NCI-H2196 (cell line): Measurements from ENCODE around the gene TSTD2.
"Not testable (repeated sequence)": the region's sequence is repeated elsewhere in the genome, so short reads cannot be mapped to it uniquely, and the experiment has no call there.

Experiments used
- DNase-seq: peaks from one replicate; lab custom pipeline; 2025; ENCODE audit not compliant: unreplicated experiment; lab: John Stamatoyannopoulos, UW

TSTD2 gene

DNA sequence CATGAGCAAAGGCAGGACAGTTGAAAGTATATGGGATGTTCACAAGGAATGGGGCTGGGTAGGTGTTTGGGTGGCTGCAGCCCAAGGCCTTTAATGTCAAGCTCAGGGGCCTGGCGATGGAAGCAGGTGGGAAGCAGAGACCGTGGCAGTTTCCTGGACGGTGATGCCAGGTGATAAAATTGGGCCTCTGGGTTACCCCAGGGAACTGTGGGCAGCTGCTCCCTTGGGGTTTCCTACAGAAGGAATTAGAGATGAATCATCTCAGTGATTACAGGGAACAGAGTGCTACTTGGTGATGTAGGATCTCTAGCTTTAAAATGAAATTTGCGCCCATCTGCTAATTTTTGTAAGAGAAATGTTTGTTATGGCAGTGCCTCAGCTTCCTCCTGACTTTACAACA is 39.2 kb downstream of the TSTD2 start:
- no peak for DNase-seq

DNA sequence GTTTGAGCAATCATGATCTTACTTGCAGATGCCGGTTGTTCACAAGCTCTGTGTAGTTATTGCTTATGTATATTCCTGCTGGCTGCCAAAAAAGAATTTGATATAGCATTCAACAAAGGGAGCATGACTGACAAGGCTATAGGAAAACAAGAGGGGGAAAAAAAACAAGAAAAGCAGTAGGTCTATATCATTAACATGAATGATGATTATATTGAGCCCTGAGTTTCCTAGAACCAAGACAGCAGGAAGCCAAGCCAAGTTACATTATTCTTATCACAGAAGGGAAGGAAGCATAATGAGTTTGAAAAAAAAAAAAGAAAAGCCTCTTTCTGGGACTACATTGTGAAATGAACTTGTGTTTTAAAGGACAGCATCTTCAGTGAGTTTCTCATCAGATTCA is 41.0 kb downstream of the TSTD2 start:
- DNase-seq, result no peak

DNA sequence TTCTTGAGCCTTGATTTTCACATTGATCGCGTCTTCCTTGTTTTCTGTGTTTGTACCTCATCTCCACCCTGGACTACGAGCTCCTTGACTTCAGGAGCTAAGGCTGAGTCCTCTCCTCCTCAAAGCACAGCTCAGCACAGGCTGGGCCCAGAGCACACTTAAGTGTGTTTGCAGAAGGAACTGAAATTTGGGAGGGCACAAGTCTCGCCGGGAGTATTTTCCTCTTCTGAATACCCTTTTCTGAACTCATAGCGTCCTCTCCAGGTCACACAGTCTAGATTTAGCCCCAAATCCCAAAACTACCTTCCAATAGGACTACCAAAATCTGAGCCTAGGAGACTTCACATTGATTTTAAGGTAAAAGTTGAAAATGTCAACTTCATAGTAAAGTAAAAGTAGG is 41.6 kb downstream of the TSTD2 start:
- DNase-seq, result no peak

DNA sequence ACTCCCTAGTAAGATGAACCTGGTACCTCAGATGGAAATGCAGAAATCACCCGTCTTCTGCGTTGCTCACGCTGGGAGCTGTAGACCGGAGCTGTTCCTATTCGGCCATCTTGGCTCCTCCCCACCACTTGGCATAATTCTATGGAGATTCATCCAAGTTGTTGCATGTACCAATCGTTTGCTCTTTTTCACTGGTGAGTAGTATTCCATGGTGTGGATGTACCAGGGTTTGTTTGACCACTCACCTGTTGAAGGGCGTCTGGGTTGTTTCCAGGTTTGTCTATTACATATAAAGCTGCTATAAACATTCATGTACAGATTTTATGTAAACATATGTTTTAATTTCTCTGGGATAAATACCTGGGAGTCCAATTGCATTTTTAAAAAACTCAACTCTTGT is 46.3 kb downstream of the TSTD2 start:
- DNase-seq, result not testable (repeated sequence)

DNA sequence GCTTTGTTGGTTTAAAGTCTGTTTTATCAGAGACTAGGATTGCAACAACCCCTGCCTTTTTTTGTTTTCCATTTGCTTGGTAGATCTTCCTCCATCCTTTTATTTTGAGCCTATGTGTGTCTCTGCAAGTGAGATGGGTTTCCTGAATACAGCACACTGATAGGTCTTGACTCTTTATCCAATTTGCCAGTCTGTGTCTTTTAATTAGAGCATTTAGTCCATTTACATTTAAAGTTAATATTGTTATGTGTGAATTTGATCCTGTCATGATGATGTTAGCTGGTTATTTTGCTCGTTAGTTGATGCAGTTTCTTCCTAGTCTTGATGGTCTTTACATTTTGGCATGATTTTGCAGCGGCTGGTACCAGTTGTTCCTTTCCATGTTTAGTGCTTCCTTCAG is 48.4 kb downstream of the TSTD2 start:
- DNase-seq, result not testable (repeated sequence)

DNA sequence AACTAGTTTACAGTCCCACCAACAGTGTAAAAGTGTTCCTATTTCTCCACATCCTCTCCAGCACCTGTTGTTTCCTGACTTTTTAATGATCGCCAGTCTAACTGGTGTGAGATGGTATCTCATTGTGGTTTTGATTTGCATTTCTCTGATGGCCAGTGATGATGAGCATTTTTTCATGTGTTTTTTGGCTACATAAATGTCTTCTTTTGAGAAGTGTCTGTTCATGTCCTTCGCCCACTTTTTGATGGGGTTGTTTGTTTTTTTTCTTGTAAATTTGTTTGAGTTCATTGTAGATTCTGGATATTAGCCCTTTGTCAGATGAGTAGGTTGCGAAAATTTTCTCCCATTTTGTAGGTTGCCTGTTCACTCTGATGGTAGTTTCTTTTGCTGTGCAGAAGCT is 51.6 kb downstream of the TSTD2 start:
- DNase-seq, result not testable (repeated sequence)

DNA sequence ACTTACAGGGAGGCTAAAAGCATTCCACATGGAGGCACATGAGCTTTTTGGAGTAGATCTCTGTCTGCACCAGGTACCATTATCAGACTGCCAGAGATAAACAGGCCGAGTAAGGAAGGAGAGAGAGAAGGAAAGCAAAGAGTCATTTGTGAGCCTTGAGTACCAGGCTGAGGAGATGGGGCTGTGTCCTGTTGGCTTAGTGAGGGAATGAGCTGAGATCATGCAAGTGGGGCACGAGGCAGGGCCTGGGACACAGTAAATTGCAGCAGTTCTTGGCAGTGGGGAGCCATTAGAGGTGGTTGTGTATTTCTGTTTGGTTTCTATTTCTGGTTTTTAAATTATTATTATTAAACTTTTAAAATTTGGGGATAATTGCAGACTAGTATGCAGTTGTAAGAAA is 53.3 kb downstream of the TSTD2 start:
- no peak for DNase-seq

DNA sequence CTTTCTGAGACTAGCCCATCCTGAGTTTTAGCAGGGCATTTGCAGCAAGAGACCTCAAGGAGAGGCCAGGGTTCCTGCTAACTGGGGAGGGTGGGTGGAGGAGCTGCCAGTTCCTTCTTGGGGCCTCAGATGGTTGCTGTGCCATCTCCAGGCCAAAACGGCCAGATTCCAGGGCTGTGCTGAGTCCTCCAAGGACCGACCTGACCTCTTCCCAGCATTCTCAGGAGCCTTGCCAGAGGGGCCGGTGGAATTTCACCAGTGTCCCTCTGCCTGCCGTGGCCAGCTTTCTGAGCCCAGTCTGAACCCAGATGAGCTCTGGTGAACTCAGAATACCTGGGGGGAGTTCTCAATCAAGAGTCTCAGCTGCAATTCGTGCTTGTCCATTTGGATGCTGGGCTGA is 54.3 kb downstream of the TSTD2 start:
- no peak for DNase-seq

DNA sequence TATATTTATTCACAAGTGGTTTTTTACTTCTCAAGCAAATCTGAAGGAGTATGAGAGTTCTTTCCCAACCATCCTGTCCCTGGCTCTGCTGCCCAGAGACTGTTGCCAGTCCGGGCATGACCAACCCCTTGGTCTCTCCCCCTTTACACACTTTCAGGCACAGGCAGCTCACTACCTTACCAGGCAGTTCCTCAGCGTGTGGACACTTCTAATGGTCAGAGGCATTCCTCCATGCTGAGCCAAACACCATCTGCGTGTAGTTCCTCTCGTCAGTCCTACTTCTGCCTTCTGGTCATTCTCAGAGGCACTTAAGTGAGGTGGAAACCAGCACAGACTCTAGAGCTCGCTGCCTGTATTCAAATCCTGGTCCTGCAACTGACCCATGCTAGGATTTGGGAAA is 56.1 kb downstream of the TSTD2 start:
- no peak for DNase-seq

DNA sequence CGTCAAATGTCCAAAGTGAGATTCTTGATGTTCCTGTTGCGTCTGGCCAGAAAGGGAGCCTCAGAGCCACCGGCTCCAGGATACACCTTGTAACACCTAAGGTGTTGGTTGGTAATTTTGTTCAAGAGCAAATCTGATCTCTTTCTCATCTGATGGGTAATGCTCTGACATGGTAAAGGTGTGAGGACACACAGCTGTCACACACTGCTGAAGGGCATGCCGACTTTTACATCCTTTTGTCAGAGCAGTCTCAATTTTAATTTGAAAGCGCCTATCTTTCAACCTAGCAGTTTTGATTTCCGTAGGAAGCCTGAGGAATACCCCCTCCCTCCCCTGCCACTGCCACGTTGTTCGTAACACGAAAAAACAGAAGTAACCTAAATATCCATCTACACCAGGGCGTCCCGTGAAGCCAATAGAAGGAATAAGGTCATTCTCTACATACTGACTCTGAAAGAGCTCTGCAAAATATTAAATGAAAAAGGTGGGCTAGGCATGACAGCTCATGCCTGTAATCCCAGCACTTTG is 57.4 kb downstream of the TSTD2 start:
- DNase-seq, result no peak

DNA sequence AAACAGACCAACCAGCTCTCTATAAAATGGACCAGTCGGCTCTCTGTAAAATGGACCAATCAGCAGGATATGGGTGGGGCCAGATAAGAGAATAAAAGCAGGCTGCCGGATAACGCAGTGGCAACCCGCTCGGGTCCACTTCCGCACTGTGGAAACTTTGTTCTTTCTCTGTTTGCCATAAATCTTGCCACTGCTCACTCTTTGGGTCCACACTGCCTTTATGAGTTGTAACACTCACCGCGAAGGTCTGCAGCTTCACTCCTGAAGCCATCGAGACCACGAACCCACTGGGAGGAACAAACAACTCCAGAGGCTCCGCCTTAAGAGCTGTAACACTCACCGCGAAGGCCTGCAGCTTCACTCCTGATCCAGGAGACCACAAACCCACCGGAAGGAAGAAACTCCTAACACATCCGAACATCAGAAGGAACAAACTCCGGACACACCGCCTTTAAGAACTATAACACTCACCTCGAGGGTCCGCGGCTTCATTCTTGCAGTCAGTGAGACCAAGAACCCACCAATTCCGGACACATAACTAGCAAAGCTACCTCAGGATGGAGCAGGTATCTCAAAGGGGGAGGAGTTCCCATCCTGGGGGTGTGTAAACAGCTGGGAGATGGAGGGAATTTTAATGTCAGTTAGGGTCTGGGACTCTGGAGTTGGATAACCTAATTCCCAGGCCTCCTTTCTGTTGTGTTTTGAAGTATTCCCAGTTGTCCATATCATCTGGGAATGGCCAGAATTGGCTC is 58.1 kb downstream of the TSTD2 start:
- DNase-seq, result not testable (repeated sequence)

DNA sequence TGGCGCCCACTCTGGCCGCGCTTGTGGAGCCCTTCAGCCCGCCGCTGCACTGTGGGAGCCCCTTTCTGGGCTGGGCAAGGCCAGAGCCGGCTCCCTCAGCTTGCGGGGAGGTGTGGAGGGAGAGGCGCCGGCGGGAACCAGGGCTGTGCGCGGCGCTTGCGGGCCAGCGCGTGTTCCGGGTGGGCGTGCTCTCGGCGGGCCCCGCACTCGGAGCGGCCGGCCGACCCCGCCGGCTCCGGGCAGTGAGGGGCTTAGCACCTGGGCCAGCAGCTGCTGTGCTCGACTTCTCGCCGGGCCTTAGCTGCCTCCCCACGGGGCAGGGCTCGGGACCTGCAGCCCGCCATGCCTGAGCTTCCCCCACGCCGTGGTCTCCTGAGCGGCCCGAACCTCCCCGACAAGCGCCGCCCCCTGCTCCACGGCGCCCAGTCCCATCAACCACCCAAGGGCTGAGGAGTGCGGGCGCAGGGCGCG is 59.0 kb downstream of the TSTD2 start:
- not testable (repeated sequence) for DNase-seq

DNA sequence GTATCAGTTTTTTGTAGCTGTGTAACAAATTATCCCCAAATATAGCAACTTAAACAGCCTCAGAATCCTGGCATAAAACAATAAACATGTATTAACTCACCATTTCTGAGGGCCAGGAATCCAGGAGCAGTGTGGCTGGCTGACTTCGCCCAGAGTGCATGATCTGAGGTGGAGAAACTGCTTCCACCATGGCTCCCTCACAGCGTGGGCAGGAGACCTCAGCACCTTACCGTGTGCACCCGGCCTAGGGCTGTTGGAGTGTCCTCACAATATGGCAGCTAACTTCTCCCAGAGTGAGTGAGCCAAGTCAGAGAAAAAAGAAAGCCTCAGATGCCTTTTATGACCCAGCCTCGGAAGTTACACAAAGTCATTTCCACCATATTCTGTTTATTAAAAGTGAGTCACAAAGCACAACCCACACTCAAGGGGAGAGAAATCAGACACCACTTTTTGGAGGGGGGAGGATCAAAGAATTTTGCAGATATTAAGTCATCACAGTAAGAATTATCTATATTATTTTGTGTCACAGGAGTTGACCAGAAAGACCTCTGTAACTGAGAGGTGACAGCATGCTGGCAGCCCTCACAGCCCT is 59.6 kb downstream of the TSTD2 start:
- no peak for DNase-seq

DNA sequence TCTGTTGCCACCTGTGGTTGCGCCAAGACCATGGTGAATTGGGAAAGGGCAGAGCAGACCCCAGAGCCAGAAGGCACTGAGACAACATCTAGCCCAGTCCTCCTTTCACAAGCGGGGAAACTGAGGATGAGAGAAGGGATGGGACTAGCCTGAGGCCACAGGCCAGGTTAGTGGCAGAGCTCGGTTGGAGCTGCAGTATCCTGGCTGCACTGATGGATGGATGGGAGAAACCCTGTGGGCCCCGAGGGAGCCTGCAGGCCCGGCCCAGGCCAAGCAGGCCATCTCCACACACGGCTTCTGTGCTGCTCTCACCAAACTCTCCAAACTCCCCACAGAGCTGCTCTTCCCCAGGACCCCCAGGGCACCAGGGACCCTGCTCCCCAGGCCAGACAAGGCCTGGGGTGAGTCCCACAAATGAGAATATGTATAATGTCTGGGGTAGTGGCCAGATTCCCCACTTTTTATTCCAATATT is 60.2 kb downstream of the TSTD2 start:
- DNase-seq, result no peak

DNA sequence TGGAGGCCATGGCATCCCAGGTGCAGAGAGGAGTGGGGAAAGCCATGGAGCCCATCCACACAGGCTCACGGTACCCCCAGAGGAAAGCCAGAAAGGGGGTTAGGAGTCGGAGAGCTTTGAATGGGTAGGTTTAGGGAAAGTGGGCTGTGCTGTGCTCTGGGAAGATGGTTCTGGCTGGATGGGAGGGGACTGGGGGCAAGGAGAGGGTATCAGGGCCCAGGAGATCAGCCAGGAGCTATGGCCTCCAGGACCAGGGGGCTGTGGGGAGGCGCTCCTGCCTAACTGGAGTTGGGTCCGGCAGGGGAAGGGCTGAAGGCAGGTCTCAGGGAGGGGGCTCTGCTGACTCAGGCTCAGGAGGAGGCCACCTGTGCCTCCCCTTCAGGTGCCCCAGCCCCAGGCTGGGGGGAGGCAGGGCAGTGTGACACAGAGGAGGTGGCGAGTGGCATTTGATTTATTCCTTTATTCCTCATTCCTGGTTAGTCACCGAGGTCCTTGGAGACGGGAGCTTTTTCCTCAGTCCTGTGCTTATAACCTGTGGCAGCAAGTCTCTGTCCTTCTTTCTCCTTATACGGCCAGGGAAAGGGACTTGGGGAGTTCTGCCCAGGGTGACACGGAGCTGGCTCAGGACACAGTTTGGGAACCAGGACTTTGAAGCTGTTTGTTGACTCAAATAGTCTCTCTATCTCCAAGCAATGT is 60.8 kb downstream of the TSTD2 start:
- no peak for DNase-seq

DNA sequence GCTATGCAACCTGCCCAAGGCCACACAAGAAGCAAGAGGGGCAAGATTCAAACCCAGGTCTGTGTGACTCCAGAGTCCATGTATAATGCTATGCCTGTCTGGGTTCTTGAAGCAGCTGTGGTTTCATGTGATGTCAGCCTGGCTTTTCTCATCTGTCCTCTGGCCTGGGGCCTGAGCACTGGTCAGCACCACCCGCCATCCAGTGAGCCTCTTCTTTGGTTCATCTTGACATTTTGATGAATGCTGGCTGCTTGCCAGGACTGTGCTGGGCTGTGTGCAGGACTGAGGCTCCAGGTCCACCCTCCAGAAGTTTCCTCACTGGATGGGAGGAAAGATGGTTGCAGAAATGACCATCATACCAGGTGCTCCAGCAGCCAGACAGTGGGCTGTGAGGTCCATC is 61.5 kb downstream of the TSTD2 start:
- DNase-seq, result no peak

DNA sequence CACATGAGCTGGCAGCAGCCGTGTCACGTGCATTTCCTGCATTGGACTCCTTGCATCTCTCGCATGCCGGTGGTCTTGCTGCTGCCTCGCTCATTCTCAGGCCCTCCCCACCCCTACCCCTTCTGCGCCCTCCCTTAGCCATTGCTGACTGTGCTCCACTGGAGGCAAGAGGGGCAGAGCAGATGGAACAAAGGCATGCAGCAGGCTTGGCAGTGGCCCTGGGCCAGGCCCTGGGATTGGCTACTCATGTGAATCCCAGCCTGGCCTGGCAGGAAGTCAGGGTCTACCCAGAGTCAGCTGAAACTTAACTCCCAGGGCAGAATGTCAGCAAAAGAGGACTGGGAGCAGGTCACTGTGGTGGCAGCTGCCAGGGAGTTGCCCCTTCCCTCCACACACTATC is 62.3 kb downstream of the TSTD2 start:
- DNase-seq, result peak; percentile 11

DNA sequence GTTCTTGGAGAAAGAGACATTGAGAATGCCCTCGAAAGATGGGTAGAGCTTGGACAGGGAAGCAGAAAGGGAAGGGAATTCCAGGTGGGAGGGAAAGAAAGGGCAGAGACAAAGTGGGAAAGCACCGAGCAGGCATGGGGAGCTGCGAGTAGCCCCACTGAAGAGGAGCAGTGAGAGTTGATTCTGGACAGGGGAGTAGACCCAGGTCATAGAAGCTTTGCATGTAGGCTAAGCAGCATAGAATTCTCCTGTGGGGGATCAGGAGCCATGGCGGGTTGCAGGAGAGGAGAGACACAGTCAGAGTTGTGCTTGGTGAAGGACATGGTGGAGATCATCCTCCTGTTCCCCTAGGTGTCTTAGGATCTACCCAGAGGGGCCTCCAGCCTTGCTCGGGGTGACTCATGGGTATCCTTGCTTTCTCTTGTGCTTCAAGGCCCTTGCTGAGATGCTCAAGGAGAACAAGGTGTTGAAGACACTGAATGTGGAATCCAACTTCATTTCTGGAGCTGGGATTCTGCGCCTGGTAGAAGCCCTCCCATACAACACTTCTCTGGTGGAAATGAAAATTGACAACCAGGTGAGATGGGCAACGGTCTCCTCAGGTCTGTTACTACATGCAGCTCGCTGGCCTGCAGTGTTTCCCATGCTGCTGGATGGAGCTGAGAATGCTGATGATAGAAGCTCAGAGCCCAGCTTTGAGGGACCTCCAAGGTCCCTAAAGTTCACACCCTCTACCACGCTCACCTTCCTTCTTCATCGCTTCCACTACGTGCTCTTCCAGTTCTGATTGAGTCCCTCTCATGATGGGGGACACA is 64.5 kb downstream of the TSTD2 start:
- no peak for DNase-seq

DNA sequence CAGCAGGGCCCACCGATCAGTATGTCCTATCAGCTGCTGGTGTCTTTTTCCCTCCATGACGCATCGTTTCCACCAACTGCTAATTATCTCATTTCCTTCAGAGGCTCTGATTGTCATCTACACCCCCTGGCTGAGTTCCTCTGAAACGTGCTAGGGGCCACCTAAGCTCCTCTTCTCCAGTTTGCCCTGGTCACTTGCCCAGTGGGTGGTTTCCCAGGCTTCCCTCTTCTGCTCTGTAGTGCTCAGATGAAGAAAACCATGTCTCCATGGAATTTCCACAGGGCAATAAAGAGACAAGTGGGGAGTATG is 65.3 kb downstream of the TSTD2 start:
- no peak for DNase-seq

DNA sequence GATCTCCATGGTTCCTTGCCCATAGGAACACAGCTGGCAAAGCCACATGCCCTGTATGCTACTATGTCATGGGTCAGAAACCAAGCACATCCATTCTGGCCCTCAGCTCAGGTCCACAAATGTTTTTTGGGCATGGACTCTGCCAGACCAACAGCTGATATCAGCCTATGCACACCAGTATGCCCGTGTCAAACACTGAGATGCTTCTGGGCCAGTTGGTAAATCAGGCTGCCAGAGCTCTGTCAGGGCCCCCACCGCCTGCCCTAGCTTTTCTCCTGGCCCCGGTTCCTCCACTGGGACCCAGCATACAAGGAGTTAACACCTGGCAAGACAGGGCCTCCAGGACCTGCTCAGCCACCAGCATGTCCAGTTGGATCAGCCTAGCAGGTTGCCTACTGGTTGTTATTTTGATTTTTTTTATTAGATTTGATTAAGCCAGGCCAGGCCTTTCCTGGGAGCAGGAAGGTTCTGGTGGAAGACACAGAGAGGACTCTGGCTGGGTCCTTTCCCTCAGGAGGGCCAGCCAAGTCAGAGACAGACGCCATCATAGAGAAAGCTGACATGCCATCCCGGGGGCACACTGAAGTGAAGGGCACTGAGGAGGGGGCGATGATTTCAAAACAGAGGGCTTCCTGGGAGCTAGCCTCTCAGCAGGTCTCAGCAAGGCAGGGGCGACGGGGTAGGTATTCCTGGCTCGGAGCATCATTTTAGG is 65.8 kb downstream of the TSTD2 start:
- no peak for DNase-seq

DNA sequence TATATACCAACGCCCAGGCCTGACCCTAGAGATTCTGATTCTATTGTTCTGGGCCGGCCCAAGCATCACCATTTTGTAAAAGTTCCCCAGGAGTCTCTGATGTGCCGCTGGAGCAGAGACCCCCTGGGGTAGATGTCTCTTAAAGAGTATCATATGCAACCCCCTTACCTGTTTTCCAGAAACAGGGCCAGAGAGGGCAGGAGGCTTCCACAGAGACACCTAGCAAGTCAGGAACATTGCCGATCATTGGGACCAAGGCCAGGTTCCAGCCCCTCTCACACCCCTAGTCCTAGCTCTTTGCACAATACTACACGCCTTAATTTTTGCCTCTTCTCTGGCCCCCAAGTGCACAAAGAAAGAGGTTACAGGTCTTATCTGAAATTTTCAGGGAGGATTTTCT is 67.9 kb downstream of the TSTD2 start:
- no peak for DNase-seq
